Osteoblast (primary cell): ENCODE results near the gene SLC16A2. TPM values are rescaled to one million over a fixed set of nuclear protein-coding genes. Genes with fewer than 3 reads are reported as not detected.

ENCODE experiments used
- DNase-seq: peaks from one replicate; pipeline ENCODE4 v3.0.0; 2011; ENCODE audit warnings: low spot score, mixed read lengths; ENCODE audit not compliant: insufficient read length; ENCODE audit errors: missing footprints
- H2AFZ ChIP-seq: 2 replicates; pipeline ENCODE4 v1.6.0; 2011; ENCODE audit warnings: mild to moderate bottlenecking, low read length
- H3K27ac ChIP-seq: 2 replicates; pipeline ENCODE4 v1.5.1; 2011; ENCODE audit warnings: mild to moderate bottlenecking, low read depth, low read length, moderate library complexity
- H3K27me3 ChIP-seq: 2 replicates; pipeline ENCODE4 v1.6.0; 2012; ENCODE audit warnings: mild to moderate bottlenecking, control low read depth, inconsistent platforms, low read length, moderate library complexity; ENCODE audit not compliant: insufficient read depth
- H3K36me3 ChIP-seq: 2 replicates; pipeline ENCODE4 v1.5.1; 2011; ENCODE audit warnings: mild to moderate bottlenecking, low read length, control low read depth, moderate library complexity; ENCODE audit not compliant: insufficient read depth
- H3K4me1 ChIP-seq: 2 replicates; pipeline ENCODE4 v1.5.1; 2011; ENCODE audit warnings: mild to moderate bottlenecking, low read length, control low read depth, moderate library complexity; ENCODE audit not compliant: insufficient read depth
- H3K4me2 ChIP-seq: 2 replicates; pipeline ENCODE4 v1.6.0; 2011; ENCODE audit warnings: mild to moderate bottlenecking, low read length; ENCODE audit not compliant: insufficient read depth
- H3K4me3 ChIP-seq: fragments of 200-600 bp; sonication (generic); 3 replicates; pipeline ENCODE4 v1.5.1; 2012; ENCODE audit warnings: mild to moderate bottlenecking, low read length, inconsistent platforms; ENCODE audit not compliant: insufficient read depth
- H3K79me2 ChIP-seq: 2 replicates; pipeline ENCODE4 v1.6.0; 2012; ENCODE audit warnings: mild to moderate bottlenecking, low read length, control low read depth, inconsistent platforms; ENCODE audit not compliant: insufficient read depth
- H3K9me3 ChIP-seq: 2 replicates; pipeline ENCODE4 v1.5.1; 2011; ENCODE audit warnings: low read depth, low read length, control low read depth
- H4K20me1 ChIP-seq: 2 replicates; pipeline ENCODE4 v1.6.0; 2012; ENCODE audit warnings: mild to moderate bottlenecking, low read length, control low read depth; ENCODE audit not compliant: insufficient read depth
- CTCF ChIP-seq: IDR thresholded peaks from 2 replicates; pipeline ENCODE4 v1.5.1; 2011; ENCODE audit warnings: mild to moderate bottlenecking, low read depth, low read length, moderate library complexity; ENCODE audit errors: extremely low read depth
- total RNA-seq: library from RNA; depleted of rRNA; stranded (reverse); fragments of >200 nt; gene quantifications from 2 replicates; pipeline ENCODE4 v1.2.3, GENCODE V29; 2012

Gene SLC16A2
- total RNA-seq, 1 donor, result 11.6 TPM

GRCh38 chrX:74546984-74547383 lies 125.7 kb downstream of the SLC16A2 start:
- no peak overlapping the region for H2AFZ ChIP-seq
- H3K4me1 ChIP-seq, result no peaks in the 10 kb centered on the region
- no peak for TF ChIP-seq CTCF
- H3K79me2 ChIP-seq, result no peaks in the 10 kb centered on the region
- H3K9me3 ChIP-seq, result no peaks in the 10 kb centered on the region
- DNase-seq, result no peak
- no peak overlapping the region for H3K4me2 ChIP-seq
- H3K4me3 ChIP-seq, result no peak overlapping the region
- H3K27ac ChIP-seq, result no peak overlapping the region
- no peaks in the 10 kb centered on the region for H4K20me1 ChIP-seq
- peaks cover 5% of the 10 kb centered on the region for H3K27me3 ChIP-seq
- no peaks in the 10 kb centered on the region for H3K36me3 ChIP-seq

DNA sequence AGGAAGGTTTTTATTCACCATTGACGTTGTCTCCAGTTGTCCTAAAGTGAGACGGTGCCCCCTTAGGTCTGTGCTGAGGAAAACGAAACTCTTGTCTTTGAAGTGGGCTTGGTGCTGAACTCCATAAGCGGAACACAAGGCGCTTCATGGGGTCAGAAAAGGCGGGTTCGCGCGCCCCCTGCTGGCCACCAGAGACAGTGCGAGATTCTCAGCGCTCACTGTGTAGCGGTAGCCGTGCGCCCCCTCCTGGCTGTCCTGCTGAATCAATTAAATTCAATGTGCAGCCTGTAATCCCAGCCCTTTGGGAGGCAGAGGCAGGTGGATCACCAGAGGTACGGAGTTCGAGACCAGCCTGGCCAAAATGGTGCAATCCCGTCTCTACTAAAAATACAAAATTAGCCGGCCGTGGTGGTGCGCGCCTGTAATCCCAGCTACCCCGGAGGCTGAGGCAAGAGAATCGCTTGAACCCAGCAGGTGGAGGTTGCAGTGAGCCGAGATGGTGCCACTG lies 129.1 kb downstream of the SLC16A2 start:
- H3K4me2 ChIP-seq, result peak overlapping the region; percentile 78
- DNase-seq, result no peak

DNA sequence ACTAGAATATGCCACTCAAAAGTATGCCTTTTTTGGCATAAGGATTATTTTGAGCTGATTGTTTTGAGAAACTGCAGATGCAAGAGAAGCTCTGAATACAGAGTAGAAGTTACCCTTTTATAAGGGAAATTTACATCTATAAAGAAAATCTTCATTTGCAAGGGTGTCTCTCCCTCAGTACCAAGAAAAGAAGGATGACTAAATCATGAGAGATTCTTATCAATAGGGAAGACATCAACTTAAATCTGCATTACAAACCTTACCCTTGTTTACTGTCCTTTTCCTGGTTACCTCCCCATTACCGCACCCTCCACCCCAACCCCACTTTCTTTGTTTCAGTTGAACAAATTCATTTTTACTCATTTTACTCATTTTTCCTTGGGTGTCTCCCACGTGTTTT lies 130.6 kb downstream of the SLC16A2 start:
- Histone ChIP-seq H2AFZ (no peak overlapping the region), H4K20me1 (no peaks in the 10 kb centered on the region), H3K27ac (no peak overlapping the region), H3K79me2 (no peaks in the 10 kb centered on the region), H3K36me3 (no peaks in the 10 kb centered on the region), H3K4me1 (no peaks in the 10 kb centered on the region), H3K27me3 (no peaks in the 10 kb centered on the region), H3K4me2 (no peak overlapping the region), H3K9me3 (no peaks in the 10 kb centered on the region), H3K4me3 (no peak overlapping the region)
- no peak for TF ChIP-seq CTCF
- DNase-seq, result no peak

More for the DNA sequence above, 129.1 kb downstream of the SLC16A2 start:
- Histone ChIP-seq H3K79me2 (no peaks in the 10 kb centered on the region), H3K27ac (no peak overlapping the region), H3K27me3 (no peaks in the 10 kb centered on the region), H4K20me1 (no peaks in the 10 kb centered on the region), H3K4me3 (peak overlapping the region; percentile 57), H2AFZ (peak overlapping the region; percentile 71), H3K9me3 (no peaks in the 10 kb centered on the region), H3K36me3 (no peaks in the 10 kb centered on the region), H3K4me1 (no peaks in the 10 kb centered on the region)
- peak; percentile 97 for TF ChIP-seq CTCF

DNA sequence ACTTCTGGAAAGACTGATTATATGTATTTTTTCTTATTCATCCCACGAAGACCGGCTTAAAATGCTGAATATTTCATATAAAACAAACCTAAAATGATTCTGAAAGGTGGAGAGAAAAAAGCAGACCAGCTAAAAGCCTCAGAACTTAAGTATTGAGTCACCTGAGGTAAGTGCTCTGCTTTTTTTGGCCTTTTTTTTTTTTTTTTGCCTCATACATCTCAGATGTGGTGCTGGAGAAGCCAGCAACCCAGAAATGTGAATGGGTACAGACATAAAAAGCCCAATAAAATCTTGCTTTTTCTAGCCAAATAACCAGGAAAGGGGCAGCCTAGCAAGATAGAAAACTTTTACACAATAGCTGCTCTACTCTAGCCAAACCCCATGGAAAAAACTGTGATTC lies 136.1 kb downstream of the SLC16A2 start:
- no peak overlapping the region for H3K27ac ChIP-seq
- DNase-seq, result no peak
- H2AFZ ChIP-seq, result no peak overlapping the region
- no peaks in the 10 kb centered on the region for H3K9me3 ChIP-seq
- H3K79me2 ChIP-seq, result no peaks in the 10 kb centered on the region
- H4K20me1 ChIP-seq, result no peaks in the 10 kb centered on the region
- H3K4me1 ChIP-seq, result no peaks in the 10 kb centered on the region
- no peaks in the 10 kb centered on the region for H3K36me3 ChIP-seq
- no peak for TF ChIP-seq CTCF
- peaks cover 2% of the 10 kb centered on the region for H3K27me3 ChIP-seq
- no peak overlapping the region for H3K4me3 ChIP-seq
- H3K4me2 ChIP-seq, result no peak overlapping the region
